ENCODE data around the gene BOD1. TPM values are rescaled to one million over a fixed set of nuclear protein-coding genes. Genes with fewer than 3 reads are reported as not detected.

The BOD1 gene
- total RNA-seq, 2 experiments from 2014 or later: 15.5 to 18.5 TPM

DNA sequence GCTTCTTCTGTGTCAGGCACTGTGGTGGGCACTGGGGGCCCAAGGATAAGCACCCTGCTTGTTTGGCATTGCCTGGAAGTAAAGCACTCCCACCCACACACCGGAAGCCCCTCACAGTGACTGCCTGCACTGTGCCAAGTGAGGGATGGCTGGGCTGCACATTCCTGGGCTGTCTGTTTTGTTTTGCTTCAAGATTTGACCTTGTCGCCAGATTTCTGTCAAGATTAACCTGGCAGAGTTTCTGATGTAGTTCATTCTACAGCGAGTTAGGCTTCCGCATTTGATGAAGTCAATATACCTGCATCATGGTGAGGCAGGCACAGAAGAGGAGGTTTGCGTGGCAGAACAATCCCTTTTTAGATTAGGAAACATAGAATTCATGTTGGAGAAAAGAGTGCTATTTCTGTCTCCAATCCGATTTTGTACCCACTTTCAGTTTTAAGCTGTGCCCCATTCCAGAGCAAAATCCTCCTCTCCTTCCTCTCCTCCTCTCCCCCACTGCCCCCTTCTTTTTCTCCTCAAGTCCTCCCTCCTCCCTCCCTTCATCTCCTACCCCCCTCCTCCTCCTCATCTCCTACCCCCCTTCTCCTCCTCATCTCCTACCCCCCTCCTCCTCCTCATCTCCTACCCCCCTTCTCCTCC lies 14.4 kb upstream of the BOD1 start:
- H3K9me3 Mint-ChIP-seq (ENCODE audit: low read depth): no peaks in the 10 kb centered on the region

DNA sequence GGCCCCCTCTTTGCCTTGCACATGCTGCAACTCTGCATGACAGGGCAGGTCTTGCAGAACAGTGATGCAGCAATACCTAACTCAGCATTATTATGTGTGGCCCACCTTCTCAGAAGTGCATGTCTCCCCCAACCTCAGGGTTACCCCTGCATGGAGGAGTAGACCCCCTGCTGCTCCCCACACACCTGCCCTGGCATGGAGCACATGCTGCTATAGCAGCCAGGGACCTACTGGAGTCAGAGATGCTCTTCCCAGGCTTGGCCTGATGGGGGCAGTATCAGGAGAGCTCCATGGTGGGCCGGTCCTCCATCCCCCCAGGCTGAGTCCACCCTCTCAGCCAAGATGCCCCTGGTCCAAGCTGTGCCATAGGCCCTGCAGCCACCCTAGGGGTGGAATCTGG lies 13.2 kb upstream of the BOD1 start:
- CTCF ChIA-PET: interaction anchor here (1.4 to 1.5 kb wide), 2 partner anchors 13 to 343 kb away, joined by 5 to 7 read pairs; partner anchors contain the start of gene BOD1
- H3K4me3 Mint-ChIP-seq: no peak overlapping the region
- H3K27me3 Mint-ChIP-seq: peaks cover 4% of the 10 kb centered on the region
- DNase-seq (no peak), ATAC-seq (no peak)
- no peak overlapping the region for H3K27ac Mint-ChIP-seq
- H3K4me1 Mint-ChIP-seq: peaks cover 2% of the 10 kb centered on the region
- no peaks in the 10 kb centered on the region for H3K36me3 Mint-ChIP-seq
- H3K9me3 Mint-ChIP-seq (ENCODE audit: low read depth): no peaks in the 10 kb centered on the region

More for the DNA sequence above, 14.4 kb upstream of the BOD1 start:
- no peaks in the 10 kb centered on the region for H3K36me3 Mint-ChIP-seq
- no peak overlapping the region for H3K4me3 Mint-ChIP-seq
- no peak for ATAC-seq
- no peak overlapping the region for H3K27ac Mint-ChIP-seq
- H3K27me3 Mint-ChIP-seq: peaks cover 7% of the 10 kb centered on the region
- DNase-seq: no peak
- CTCF ChIA-PET: interaction anchor here (1.4 to 1.5 kb wide), 2 partner anchors 14 to 342 kb away, joined by 5 to 7 read pairs; partner anchors contain the start of gene BOD1
- peaks cover 2% of the 10 kb centered on the region for H3K4me1 Mint-ChIP-seq

DNA sequence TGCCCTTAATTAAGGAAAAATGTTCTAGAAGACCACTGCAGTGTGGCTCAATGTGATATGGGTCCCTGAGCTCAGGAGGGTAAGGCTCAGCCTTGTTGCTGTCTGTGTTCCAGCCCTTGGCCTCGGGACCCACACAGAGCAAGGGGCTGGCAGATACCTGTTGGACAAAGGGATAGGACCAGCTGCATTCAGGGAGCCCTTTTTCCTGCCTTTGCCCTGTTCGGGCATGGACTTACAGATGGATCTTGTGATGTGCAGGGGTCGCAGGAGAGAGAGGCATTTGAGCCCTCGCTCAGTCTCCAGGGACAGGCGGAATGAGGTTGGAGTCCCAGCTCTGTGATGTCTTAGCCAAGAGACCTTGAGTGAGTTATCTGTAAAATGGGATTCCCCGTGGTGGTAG lies 12.1 kb upstream of the BOD1 start:
- H3K36me3 Mint-ChIP-seq: no peaks in the 10 kb centered on the region
- no peak for DNase-seq
- no peak overlapping the region for H3K27ac Mint-ChIP-seq
- H3K4me3 Mint-ChIP-seq: no peak overlapping the region
- no peaks in the 10 kb centered on the region for H3K9me3 Mint-ChIP-seq (ENCODE audit: low read depth)
- H3K4me1 Mint-ChIP-seq: peaks cover 2% of the 10 kb centered on the region
- H3K27me3 Mint-ChIP-seq: peaks cover 4% of the 10 kb centered on the region
- ATAC-seq: no peak
- CTCF ChIA-PET: interaction anchor here (1.3 kb wide), 1 partner anchor 13 kb away, joined by 4 read pairs; no protein-coding TSS in a partner anchor

DNA sequence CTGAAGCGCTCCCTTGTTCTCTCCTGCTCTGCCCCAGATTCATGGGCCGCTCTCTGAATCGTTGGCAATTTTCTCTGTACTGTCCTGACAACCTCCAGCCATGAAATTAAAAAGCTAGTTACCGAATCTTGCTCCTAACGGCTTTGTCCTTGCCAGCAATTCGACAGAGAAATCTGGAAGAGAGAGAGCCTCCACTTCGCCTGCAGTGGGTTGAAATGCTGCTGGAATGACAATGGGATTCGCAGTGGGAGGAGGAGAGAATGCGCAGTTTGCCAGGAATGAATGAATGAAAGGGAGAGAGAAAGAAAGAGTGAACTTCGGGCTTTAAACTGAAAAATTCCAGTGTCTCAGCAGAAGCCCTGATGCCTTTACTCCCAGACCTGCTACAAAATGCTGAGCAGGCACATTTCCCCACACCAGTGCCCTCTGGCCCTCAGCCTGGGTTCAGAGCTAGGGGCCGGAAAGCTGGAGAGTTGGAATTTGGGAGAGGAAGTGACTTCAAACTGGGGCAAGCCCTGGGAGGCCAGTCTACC lies 11.5 kb upstream of the BOD1 start:
- Mint-ChIP-seq H3K27ac (no peak overlapping the region), H3K27me3 (peaks cover 4% of the 10 kb centered on the region), H3K4me3 (no peak overlapping the region), H3K4me1 (peaks cover 2% of the 10 kb centered on the region), H3K9me3 (ENCODE audit: low read depth) (no peaks in the 10 kb centered on the region), H3K36me3 (no peaks in the 10 kb centered on the region)
- CTCF ChIA-PET: interaction anchor here (0.8 to 1.3 kb wide), 2 partner anchors 9 to 12 kb away, joined by 3 to 4 read pairs; no protein-coding TSS in a partner anchor
- no peak for ATAC-seq
- DNase-seq: no peak

DNA sequence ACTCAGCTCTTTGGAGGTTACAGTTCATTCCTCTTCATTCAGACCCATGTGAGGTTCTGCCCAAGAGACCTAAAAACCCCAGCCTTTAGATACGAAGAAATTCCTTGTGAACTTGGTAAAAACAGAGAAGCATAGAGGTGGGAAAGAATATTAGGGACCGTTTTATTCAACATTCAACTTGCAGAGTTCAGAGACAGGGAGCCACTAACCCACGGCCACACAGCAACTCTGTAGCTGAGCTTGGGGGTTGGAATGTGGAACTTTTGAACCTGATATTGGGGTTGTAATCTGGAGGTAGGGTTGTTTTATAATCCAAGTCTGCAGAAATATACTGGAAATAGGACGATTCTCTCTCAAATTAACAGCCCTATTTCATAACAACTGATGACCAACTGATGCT lies 10.8 kb upstream of the BOD1 start:
- no peak for ATAC-seq
- DNase-seq: no peak
- H3K27ac Mint-ChIP-seq: no peak overlapping the region
- no peak overlapping the region for H3K4me3 Mint-ChIP-seq
- CTCF ChIA-PET: interaction anchor here (0.8 kb wide), 1 partner anchor 8 kb away, joined by 3 read pairs; no protein-coding TSS in a partner anchor
- no peaks in the 10 kb centered on the region for H3K9me3 Mint-ChIP-seq (ENCODE audit: low read depth)
- no peaks in the 10 kb centered on the region for H3K36me3 Mint-ChIP-seq
- H3K27me3 Mint-ChIP-seq: peaks cover 4% of the 10 kb centered on the region
- peaks cover 2% of the 10 kb centered on the region for H3K4me1 Mint-ChIP-seq

DNA sequence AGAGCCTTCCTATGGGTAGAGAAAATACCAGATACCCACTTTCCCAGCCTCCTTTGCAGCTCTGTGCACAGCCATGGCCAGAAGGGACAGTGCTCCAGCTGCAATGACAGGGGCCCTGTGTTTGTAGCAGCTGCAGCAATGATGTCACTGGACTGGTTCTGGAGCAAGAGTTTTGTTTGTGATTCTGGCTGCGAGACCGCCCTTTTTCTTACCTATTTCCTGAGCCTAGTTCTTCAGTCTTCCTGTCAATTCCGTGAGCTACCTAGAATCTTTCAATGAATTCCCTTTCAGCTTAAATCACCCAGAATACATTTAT lies 10.0 kb upstream of the BOD1 start:
- H3K4me3 Mint-ChIP-seq: no peak overlapping the region
- H3K36me3 Mint-ChIP-seq: no peaks in the 10 kb centered on the region
- peaks cover 4% of the 10 kb centered on the region for H3K27me3 Mint-ChIP-seq
- no peak for DNase-seq
- CTCF ChIA-PET: no interaction called here
- H3K27ac Mint-ChIP-seq: no peak overlapping the region
- ATAC-seq: no peak
- no peaks in the 10 kb centered on the region for H3K9me3 Mint-ChIP-seq (ENCODE audit: low read depth)
- peaks cover 2% of the 10 kb centered on the region for H3K4me1 Mint-ChIP-seq

DNA sequence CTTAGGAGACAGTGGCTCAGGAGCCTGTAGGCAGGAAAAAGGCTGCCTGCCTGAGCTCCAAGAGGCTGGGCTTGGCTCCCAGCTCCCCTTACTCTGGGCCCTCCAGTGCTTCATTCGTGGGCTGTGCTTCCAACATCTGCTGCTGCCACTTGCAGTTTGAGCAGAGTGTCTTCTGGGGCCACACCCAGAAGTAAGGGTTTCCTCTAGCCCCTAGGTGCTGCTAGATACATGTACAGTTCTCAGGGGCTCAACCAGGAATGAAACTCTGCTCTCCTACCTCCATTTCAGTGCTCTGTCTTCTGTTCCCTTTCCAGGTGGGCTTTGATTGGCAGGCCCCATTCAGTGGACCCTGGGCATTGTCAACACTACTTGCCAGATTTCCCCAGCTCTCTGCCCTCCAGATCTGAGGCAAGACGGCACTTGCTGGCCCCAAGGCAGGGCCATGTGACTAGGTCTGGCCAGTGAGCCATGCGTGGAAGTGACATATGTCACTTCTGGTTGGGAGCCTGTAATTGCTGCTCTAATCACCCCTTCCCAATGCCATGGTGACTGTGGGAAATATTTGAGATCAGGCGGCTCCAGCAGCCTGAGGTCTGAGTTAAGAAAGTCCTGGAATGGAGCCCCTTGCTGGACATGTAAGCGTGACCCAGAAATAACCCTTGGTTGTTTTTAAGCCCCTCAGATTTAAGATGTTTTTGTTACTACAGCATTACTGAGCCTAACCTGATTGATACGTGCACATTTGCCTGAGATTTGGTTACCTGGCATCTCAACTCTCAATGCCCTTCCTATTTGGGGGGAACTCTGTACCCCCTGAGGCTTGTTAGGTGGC lies 9.4 kb upstream of the BOD1 start:
- CTCF ChIA-PET: no interaction called here
- ATAC-seq: no peak
- H3K4me3 Mint-ChIP-seq: no peak overlapping the region
- no peak overlapping the region for H3K27ac Mint-ChIP-seq
- H3K27me3 Mint-ChIP-seq: peaks cover 4% of the 10 kb centered on the region
- H3K4me1 Mint-ChIP-seq: peaks cover 2% of the 10 kb centered on the region
- no peak for DNase-seq
- H3K36me3 Mint-ChIP-seq: no peaks in the 10 kb centered on the region
- H3K9me3 Mint-ChIP-seq (ENCODE audit: low read depth): no peaks in the 10 kb centered on the region

DNA sequence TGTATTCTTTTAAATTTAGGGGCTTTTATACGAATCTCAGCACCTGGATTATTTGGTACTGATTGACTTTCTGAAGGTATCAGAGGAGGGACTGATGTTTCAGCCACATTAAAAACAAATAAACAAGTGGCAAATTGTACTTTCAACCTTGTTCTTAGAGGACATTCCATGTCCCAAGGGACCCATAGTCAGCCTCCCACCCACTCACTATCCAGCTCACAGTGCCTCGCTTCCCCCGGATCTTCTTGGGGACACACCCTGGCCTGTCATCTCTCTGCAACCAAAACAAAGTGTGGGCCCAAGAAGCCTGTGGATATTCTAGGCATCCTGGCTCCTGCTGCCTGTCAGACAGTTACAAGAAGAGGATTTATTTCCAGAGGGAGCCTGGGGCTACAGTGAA lies 8.8 kb upstream of the BOD1 start:
- no peaks in the 10 kb centered on the region for H3K9me3 Mint-ChIP-seq (ENCODE audit: low read depth)
- no peak for ATAC-seq
- no peaks in the 10 kb centered on the region for H3K4me1 Mint-ChIP-seq
- H3K4me3 Mint-ChIP-seq: no peak overlapping the region
- CTCF ChIA-PET: no interaction called here
- no peak overlapping the region for H3K27ac Mint-ChIP-seq
- H3K27me3 Mint-ChIP-seq: peaks cover 4% of the 10 kb centered on the region
- no peak for DNase-seq
- no peaks in the 10 kb centered on the region for H3K36me3 Mint-ChIP-seq

DNA sequence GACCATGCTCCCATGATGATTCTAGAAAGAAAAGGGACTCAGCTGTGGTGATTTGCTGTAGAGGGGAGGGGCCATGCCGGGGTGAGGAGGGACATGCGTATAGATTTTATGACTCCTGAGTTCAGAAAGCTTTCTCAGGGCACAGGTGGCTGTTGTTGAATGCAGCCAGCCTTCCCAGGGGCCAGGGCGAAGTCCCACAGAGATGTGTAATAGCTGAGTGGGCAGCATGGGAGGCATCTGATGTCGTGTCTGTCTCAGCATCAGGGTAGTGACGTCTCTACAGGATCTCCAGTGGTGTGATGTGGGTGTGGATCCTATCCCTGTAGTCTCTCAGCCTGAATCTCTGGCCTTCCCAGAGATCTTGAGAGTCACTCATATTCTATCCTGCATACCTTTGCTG lies 7.8 kb upstream of the BOD1 start:
- Mint-ChIP-seq H3K36me3 (no peaks in the 10 kb centered on the region), H3K27me3 (peaks cover 4% of the 10 kb centered on the region), H3K4me1 (no peaks in the 10 kb centered on the region), H3K27ac (no peak overlapping the region), H3K9me3 (ENCODE audit: low read depth) (no peaks in the 10 kb centered on the region), H3K4me3 (no peak overlapping the region)
- ATAC-seq: no peak
- CTCF ChIA-PET: interaction anchor here (1.8 to 2.2 kb wide), 2 partner anchors 301 to 349 kb away, joined by 7 to 9 read pairs; no protein-coding TSS in a partner anchor
- DNase-seq: no peak

DNA sequence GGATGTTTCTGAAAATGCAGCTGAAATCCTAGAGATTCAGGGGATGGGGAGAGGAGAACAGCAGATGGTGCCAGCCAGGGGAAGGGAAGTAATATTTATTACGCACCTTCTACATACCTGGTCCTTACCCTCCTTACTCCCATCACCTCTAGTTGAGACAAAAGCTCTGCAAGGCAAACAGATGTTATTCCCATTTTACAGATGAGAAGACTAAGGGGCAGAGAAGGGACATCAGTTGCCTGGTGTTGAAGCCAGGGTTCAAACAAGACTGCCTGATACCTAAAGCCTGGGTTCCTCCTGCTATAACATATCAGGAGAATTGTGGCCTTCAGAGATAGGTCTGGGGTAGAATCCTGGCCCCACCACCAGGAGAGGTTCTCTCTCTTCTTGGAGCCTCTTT lies 7.3 kb upstream of the BOD1 start:
- H3K27ac Mint-ChIP-seq: no peak overlapping the region
- no peak overlapping the region for H3K4me3 Mint-ChIP-seq
- ATAC-seq (no peak), DNase-seq (no peak)
- peaks cover 1% of the 10 kb centered on the region for H3K4me1 Mint-ChIP-seq
- H3K27me3 Mint-ChIP-seq: peaks cover 4% of the 10 kb centered on the region
- no peaks in the 10 kb centered on the region for H3K9me3 Mint-ChIP-seq (ENCODE audit: low read depth)
- H3K36me3 Mint-ChIP-seq: no peaks in the 10 kb centered on the region
- CTCF ChIA-PET: interaction anchor here (1.8 to 2.2 kb wide), 2 partner anchors 302 to 349 kb away, joined by 7 to 9 read pairs; no protein-coding TSS in a partner anchor

DNA sequence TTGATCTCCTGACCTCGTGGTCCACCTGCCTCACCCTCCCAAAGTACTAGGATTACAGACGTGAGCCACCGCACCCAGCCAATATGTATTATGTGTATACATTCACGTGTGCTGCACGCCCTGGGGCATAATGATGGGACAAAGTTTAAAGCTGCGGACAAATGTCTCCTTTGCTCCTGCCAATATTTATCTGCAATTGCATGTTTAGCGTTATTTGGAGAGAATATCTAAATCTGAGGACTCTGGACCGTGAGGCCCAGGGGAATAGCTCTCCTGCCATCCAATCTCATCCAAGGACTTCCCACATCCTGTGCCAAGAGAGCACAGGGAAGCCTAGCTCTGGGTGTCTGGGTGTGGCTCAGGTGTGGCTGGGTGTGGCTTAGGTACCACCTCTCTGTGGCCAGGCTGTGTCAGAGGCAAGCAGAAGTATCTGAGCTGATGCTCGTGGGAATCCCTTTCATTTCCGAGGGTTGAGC lies 6.9 kb upstream of the BOD1 start:
- DNase-seq (no peak), ATAC-seq (no peak)
- no peak overlapping the region for H3K4me3 Mint-ChIP-seq
- H3K36me3 Mint-ChIP-seq: no peaks in the 10 kb centered on the region
- H3K27ac Mint-ChIP-seq: no peak overlapping the region
- CTCF ChIA-PET: interaction anchor here (1.8 to 2.2 kb wide), 2 partner anchors 302 to 350 kb away, joined by 7 to 9 read pairs; no protein-coding TSS in a partner anchor
- peaks cover 1% of the 10 kb centered on the region for H3K4me1 Mint-ChIP-seq
- peaks cover 4% of the 10 kb centered on the region for H3K27me3 Mint-ChIP-seq
- H3K9me3 Mint-ChIP-seq (ENCODE audit: low read depth): no peaks in the 10 kb centered on the region

DNA sequence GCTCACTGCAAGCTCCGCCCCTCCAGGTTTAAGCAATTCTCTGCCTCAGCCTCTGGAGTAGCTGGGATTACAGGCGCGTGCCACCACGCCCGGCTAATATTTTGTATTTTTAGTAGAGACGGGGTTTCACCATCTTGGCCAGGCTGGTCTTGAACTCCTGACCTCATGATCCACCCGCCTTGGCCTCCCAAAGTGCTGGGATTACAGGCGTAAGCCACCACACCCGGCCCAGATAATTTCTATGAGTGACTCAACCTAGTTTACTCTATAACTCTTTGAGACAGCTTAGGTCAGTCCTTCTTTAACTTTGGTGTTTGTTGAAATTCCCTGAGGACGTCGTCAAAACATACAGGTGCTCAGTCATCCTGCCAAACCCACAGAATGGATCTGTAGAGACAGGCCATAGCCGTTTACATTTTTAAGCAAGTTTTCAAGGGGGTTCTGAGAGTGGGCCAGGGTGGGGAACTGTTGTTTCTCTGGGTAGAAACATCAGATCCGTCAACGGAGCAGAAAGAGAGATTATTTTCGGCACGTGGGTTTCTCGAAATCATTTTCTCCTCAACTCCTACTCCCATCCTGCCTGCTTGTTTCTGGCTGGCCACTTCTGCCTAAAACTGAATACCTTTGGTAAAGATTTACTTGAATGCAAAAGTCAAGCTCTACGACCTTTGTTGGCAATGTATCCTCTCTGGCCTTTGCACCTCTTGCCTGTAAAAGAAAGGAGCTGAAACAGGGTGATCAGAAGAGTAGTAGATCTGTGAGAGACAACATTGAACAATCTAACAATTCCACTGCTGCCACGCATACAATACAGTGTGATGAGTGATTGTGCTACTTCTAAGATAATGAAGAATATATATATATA lies 6.0 kb upstream of the BOD1 start:
- no peak overlapping the region for H3K27ac Mint-ChIP-seq
- H3K4me1 Mint-ChIP-seq: peaks cover 3% of the 10 kb centered on the region
- CTCF ChIA-PET: interaction anchor here (0.6 to 2.2 kb wide), 5 partner anchors 303 to 351 kb away, joined by 3 to 9 read pairs (median 4); no protein-coding TSS in a partner anchor
- ATAC-seq (no peak), DNase-seq (no peak)
- H3K4me3 Mint-ChIP-seq: no peak overlapping the region
- no peaks in the 10 kb centered on the region for H3K36me3 Mint-ChIP-seq
- no peaks in the 10 kb centered on the region for H3K27me3 Mint-ChIP-seq
- H3K9me3 Mint-ChIP-seq (ENCODE audit: low read depth): no peaks in the 10 kb centered on the region

DNA sequence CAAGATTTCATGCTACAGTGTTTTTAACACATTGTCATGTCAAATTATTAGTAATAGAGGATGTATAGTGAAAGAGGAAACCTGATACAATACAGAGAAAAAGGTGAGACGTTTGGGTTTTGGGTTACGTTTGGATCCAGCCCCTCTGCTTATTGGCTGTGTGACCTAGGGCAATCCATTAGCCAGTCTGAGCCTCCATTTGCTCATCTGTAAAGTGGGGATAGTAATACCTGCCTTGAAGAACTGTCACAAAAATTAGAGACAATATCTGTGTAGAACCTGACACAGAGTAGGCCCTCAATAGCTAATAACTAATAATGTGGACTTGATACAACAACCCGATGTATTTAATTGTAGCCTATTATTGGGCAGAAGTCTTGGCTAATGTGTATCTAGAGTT lies 4.3 kb upstream of the BOD1 start:
- no peaks in the 10 kb centered on the region for H3K27me3 Mint-ChIP-seq
- ATAC-seq (no peak), DNase-seq (no peak)
- no peaks in the 10 kb centered on the region for H3K9me3 Mint-ChIP-seq (ENCODE audit: low read depth)
- no peak overlapping the region for H3K4me3 Mint-ChIP-seq
- H3K4me1 Mint-ChIP-seq: peaks cover 9% of the 10 kb centered on the region
- CTCF ChIA-PET: interaction anchor here (1.2 kb wide), 1 partner anchor 691 kb away, joined by 4 read pairs; no protein-coding TSS in a partner anchor
- H3K36me3 Mint-ChIP-seq: no peaks in the 10 kb centered on the region
- H3K27ac Mint-ChIP-seq: no peak overlapping the region
